Small intestine (tissue), 7 donors: Measurements from ENCODE around the gene OLIG2. TPM values are rescaled to one million over a fixed set of nuclear protein-coding genes. Genes with fewer than 3 reads are reported as not detected.

Experiments used
- DNase-seq, 2 donors: peaks; one replicate each; pipeline versions ENCODE4 v3.0.0 to v3.0.0-alpha.2; 2013
- FAIRE-seq: peaks from 2 replicates; lab custom pipeline; 2012; peaks lifted over from hg19 to GRCh38; lab: Jason Lieb, UNC
- H3K27ac ChIP-seq, 3 donors: one replicate each; pipeline ENCODE4 v1.5.1; 2013; ENCODE audit warnings: low read length in 2 of 3, mild to moderate bottlenecking in 2 of 3, control low read depth in 1 of 3, inconsistent platforms in 1 of 3, low read depth in 1 of 3, moderate library complexity in 1 of 3
- H3K27me3 ChIP-seq, 3 donors: one replicate each; pipeline ENCODE4 v1.6.1; 2013; ENCODE audit warnings: low read length in 3 of 3, inconsistent platforms in 1 of 3; ENCODE audit not compliant: control insufficient read depth in 3 of 3, insufficient read depth in 3 of 3
- H3K36me3 ChIP-seq, 3 donors: one replicate each; pipeline ENCODE4 v1.6.1; 2013; ENCODE audit warnings: low read length in 3 of 3, inconsistent platforms in 1 of 3, low read depth in 1 of 3, mild to moderate bottlenecking in 1 of 3, moderate library complexity in 1 of 3; ENCODE audit not compliant: control insufficient read depth in 3 of 3, insufficient read depth in 2 of 3
- H3K4me1 ChIP-seq, 3 donors: one replicate each; pipeline ENCODE4 v1.6.1; 2013; ENCODE audit warnings: low read length in 2 of 3, inconsistent platforms in 1 of 3, low read depth in 1 of 3, mild to moderate bottlenecking in 1 of 3, moderate library complexity in 1 of 3; ENCODE audit not compliant: control insufficient read depth in 3 of 3, insufficient read depth in 2 of 3
- H3K4me3 ChIP-seq, 3 donors: one replicate each; pipeline ENCODE4 v1.5.1; 2013; ENCODE audit warnings: low read length in 3 of 3, control low read depth in 1 of 3, inconsistent platforms in 1 of 3, low read depth in 1 of 3, mild to moderate bottlenecking in 1 of 3, moderate library complexity in 1 of 3
- H3K9me3 ChIP-seq, 2 donors: one replicate each; pipeline ENCODE4 v1.6.1; 2013; ENCODE audit warnings: low read depth in 1 of 2, low read length in 1 of 2; ENCODE audit not compliant: control insufficient read depth in 2 of 2, insufficient read depth in 1 of 2
- WGBS, 3 donors: extraction: QIAGEN DNeasy Blood & Tissue Kit; methylation state at CpG; one replicate each; pipeline ENCODE4 v1.1.7; 2013; 5-methylcytosine and 5-hydroxymethylcytosine counted together
- polyA plus RNA-seq, 4 donors: library from polyadenylated mRNA; stranded (reverse) in 3 of 4; unstranded in 1 of 4; fragments of 200-250 nt in 3 of 4; fragments of 120-200 nt in 1 of 4; gene quantifications; one replicate each; pipeline versions ENCODE4 v1.2.1 to v1.2.3, GENCODE V29; 2013
- donor health status: healthy with polysubstance abuse.
- donor health status: control.
- donor health status: control.
- donor health status: Bipolar disorder and iron deficiency.
- donor health status: healthy.

The OLIG2 gene
- polyA plus RNA-seq, 4 donors, result 0.01 TPM; not detected in 3

- Histone ChIP-seq H3K27ac (no peak overlapping the region), H3K36me3 (no peaks in the 10 kb centered on the region), H3K4me3 (no peak overlapping the region), H3K9me3 (no peaks in the 10 kb centered on the region), H3K27me3 (peaks cover 0 to 17% (median 13%) of the 10 kb centered on the region in 3 donors), H3K4me1 (no peaks in the 10 kb centered on the region)
- WGBS, 3 donors, result 69 to 73% (median 69%) methylated on average over 6 of the region's 6 CpGs
- no peak for FAIRE-seq
- DNase-seq, result no peak
Measured at GRCh38 chr21:33058957-33059356, 33.2 kb downstream of the OLIG2 start.

GRCh38 chr21:33059380-33059841, 33.7 kb downstream of the OLIG2 start:
- H3K27ac ChIP-seq, result no peak overlapping the region

GRCh38 chr21:33061233-33061632, 35.5 kb downstream of the OLIG2 start:
- FAIRE-seq (no peak), DNase-seq (no peak)
- Histone ChIP-seq H3K9me3 (no peaks in the 10 kb centered on the region), H3K36me3 (no peaks in the 10 kb centered on the region), H3K4me3 (no peak overlapping the region), H3K27ac (no peak overlapping the region), H3K4me1 (no peaks in the 10 kb centered on the region), H3K27me3 (peaks cover 0 to 30% (median 18%) of the 10 kb centered on the region in 3 donors)
- 91 to 92% (median 92%) methylated on average over 4 of the region's 4 CpGs for WGBS, 3 donors

More at GRCh38 chr21:33059380-33059841, 33.7 kb downstream of the OLIG2 start:
- no peaks in the 10 kb centered on the region for H3K36me3 ChIP-seq
- H3K4me3 ChIP-seq, result no peak overlapping the region
- H3K4me1 ChIP-seq, result no peaks in the 10 kb centered on the region
- DNase-seq, result no peak
- peaks cover 0 to 21% (median 14%) of the 10 kb centered on the region in 3 donors for H3K27me3 ChIP-seq
- WGBS, 3 donors, result 30 to 42% (median 37%) methylated on average over 2 of the region's 2 CpGs
- no peaks in the 10 kb centered on the region for H3K9me3 ChIP-seq
- FAIRE-seq, result no peak

GRCh38 chr21:33063375-33063883, 37.7 kb downstream of the OLIG2 start:
- H3K4me1 ChIP-seq, result no peaks in the 10 kb centered on the region
- no peak overlapping the region for H3K27ac ChIP-seq
- WGBS, 3 donors, result 80 to 84% (median 84%) methylated on average over 5 of the region's 5 CpGs
- H3K4me3 ChIP-seq, result no peak overlapping the region
- DNase-seq, result no peak
- peaks cover 0 to 52% (median 28%) of the 10 kb centered on the region in 3 donors for H3K27me3 ChIP-seq
- no peak for FAIRE-seq
- no peaks in the 10 kb centered on the region for H3K9me3 ChIP-seq
- H3K36me3 ChIP-seq, result no peaks in the 10 kb centered on the region

GRCh38 chr21:33063907-33064622, 38.3 kb downstream of the OLIG2 start:
- Histone ChIP-seq H3K27ac (no peak overlapping the region), H3K27me3 (peaks cover 0 to 56% (median 33%) of the 10 kb centered on the region in 3 donors), H3K4me3 (no peak overlapping the region), H3K36me3 (no peaks in the 10 kb centered on the region), H3K4me1 (no peaks in the 10 kb centered on the region), H3K9me3 (peaks cover 0 to 5% of the 10 kb centered on the region in 2 donors)
- FAIRE-seq (no peak), DNase-seq (no peak)
- WGBS, 3 donors, result 25 to 45% (median 31%) methylated on average over 14 of the region's 14 CpGs

GRCh38 chr21:33064623-33065390, 39.1 kb downstream of the OLIG2 start:
- WGBS, 3 donors, result 36 to 49% (median 39%) methylated on average over 18 of the region's 18 CpGs
- H3K9me3 ChIP-seq, result peaks cover 0 to 11% of the 10 kb centered on the region in 2 donors
- no peak overlapping the region for H3K4me3 ChIP-seq
- no peak overlapping the region for H3K27ac ChIP-seq
- DNase-seq, result no peak
- no peaks in the 10 kb centered on the region for H3K4me1 ChIP-seq
- FAIRE-seq, result no peak
- H3K27me3 ChIP-seq, result peaks cover under 1 to 59% (median 33%) of the 10 kb centered on the region in 3 donors
- H3K36me3 ChIP-seq, result no peaks in the 10 kb centered on the region

GRCh38 chr21:33067043-33067442, 41.3 kb downstream of the OLIG2 start:
- Histone ChIP-seq H3K4me3 (no peak overlapping the region), H3K9me3 (peaks cover 0 to 11% of the 10 kb centered on the region in 2 donors), H3K27ac (no peak overlapping the region), H3K4me1 (peaks cover 0 to 5% (median 4%) of the 10 kb centered on the region in 3 donors), H3K27me3 (peaks cover 18 to 70% (median 45%) of the 10 kb centered on the region in 3 donors), H3K36me3 (no peaks in the 10 kb centered on the region)
- WGBS, 3 donors, result 84 to 87% (median 87%) methylated on average over 7 of the region's 7 CpGs
- no peak for FAIRE-seq
- no peak for DNase-seq

- no peak overlapping the region for H3K4me3 ChIP-seq
- H3K4me1 ChIP-seq, result peaks cover 0 to 5% (median 4%) of the 10 kb centered on the region in 3 donors
- H3K9me3 ChIP-seq, result peaks cover 0 to 11% of the 10 kb centered on the region in 2 donors
- WGBS, 3 donors, result 44 to 56% (median 55%) methylated on average over 4 of the region's 4 CpGs
- no peak overlapping the region for H3K27ac ChIP-seq
- no peaks in the 10 kb centered on the region for H3K36me3 ChIP-seq
- DNase-seq, result no peak
- H3K27me3 ChIP-seq, result peaks cover 18 to 73% (median 45%) of the 10 kb centered on the region in 3 donors
- FAIRE-seq, result no peak
Measured at GRCh38 chr21:33067457-33067856, 41.7 kb downstream of the OLIG2 start.
